ENCODE data around the gene NDUFS1. TPM values are rescaled to one million over a fixed set of nuclear protein-coding genes. Genes with fewer than 3 reads are reported as not detected.
A peak's percentile ranks its signal among the peaks of the same experiment; 100 is the strongest.

Gene NDUFS1
- total and polyA plus RNA-seq, 9 of the 15 experiments (the other 6 are each of a cell fraction or from before 2014, with no cell fraction given): 75.0 to 130 (median 91.5) TPM

DNA sequence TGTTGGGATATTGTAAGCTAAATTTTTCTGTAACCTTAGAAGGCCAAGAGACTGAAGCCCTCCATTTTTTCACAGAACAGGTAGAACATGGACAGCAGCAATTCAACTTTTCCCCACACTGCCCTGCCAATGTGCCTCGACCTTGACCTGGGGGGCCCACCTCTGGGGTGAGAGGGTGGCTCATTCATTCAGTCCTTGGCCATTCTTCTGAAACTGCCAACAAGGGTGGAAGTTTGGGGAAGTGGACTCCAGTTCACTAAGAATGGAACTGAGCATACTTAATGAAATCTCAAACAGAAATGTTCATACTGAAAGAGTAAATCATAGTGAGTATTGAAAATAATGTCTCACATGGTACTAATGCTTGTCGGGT is 1.5 kb upstream of the NDUFS1 start (continued):
- TF ChIP-seq, protein P1, sequence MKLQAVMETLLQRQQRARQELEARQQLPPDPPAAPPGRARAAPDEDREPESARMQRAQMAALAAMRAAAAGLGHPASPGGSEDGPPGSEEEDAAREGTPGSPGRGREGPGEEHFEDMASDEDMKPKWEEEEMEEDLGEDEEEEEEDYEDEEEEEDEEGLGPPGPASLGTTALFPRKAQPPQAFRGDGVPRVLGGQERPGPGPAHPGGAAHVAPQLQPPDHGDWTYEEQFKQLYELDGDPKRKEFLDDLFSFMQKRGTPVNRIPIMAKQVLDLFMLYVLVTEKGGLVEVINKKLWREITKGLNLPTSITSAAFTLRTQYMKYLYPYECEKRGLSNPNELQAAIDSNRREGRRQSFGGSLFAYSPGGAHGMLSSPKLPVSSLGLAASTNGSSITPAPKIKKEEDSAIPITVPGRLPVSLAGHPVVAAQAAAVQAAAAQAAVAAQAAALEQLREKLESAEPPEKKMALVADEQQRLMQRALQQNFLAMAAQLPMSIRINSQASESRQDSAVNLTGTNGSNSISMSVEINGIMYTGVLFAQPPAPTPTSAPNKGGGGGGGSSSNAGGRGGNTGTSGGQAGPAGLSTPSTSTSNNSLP (IDR thresholded peaks at IDR 0.05; ENCODE audit: borderline replicate concordance, low read depth, low read length): no peak

DNA sequence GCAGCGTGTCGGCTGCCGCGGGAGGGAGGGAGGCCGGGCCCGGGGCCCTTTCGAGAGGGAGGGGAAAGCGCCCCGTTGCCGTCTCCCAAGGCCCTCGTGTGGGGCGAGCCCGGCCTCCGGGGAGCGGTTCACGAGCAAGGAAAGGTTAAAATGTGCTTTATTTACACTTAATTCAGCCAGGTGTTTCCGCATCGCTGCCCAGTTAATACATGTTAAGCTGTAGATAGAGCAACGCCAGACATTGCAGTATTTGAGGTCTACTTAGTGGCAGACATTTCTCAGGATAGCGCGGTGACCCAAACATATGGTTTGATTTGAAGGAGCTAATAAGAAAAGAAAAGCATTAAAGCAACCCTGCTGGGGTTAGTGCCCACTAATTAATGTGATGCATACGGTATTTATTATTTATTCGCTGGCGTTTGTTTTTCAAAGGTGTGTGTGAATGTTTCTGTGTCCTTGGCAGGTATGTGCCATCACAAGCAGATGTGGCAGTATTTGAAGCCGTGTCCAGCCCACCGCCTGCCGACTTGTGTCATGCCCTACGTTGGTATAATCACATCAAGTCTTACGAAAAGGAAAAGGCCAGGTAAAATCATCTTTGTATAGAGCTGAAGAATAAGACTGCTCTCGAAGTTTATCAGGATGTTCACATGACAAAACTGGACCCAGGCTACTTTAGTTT is 1.0 kb upstream of the NDUFS1 start:
- Histone ChIP-seq H3K4me1 (replicated peaks in 1 of 2; ENCODE audit: control insufficient read depth in 2 of 2, insufficient read depth in 2 of 2, low read length in 2 of 2) (peaks cover 8 to 15% of the 10 kb centered on the region in 2 experiments; a peak in 4 of 5 replicates), H3K9me3 (replicated peaks; ENCODE audit: control insufficient read depth, insufficient read depth, low read depth, low read length) (no peaks in the 10 kb centered on the region; the same call in 1 of the 2 replicates), H3K79me2 (ENCODE audit: control insufficient read depth, insufficient read depth, low read length) (peaks cover 72% of the 10 kb centered on the region), H3K36me3 (ENCODE audit: control insufficient read depth, insufficient read depth, low read length) (peaks cover 58% of the 10 kb centered on the region), H2AFZ (ENCODE audit: low read depth, low read length) (peak overlapping the region; percentile 44), H3K27me3 (ENCODE audit: control insufficient read depth in 2 of 2, insufficient read depth in 2 of 2, low read length in 2 of 2) (no peaks in the 10 kb centered on the region), H3K9me1 (ENCODE audit: control insufficient read depth, insufficient read depth, low read length) (no peaks in the 10 kb centered on the region), H3K9ac (ENCODE audit: insufficient read depth in 1 of 2, low read depth in 2 of 2, low read length in 2 of 2) (peak overlapping the region; percentile 95), H3K4me2 (ENCODE audit: insufficient read depth, low read length) (peak overlapping the region; percentile 92), H3K27ac (ENCODE audit: extremely low read depth, low read depth, low read length) (peak overlapping the region; percentile 89), H4K20me1 (replicated peaks; ENCODE audit: control insufficient read depth, insufficient read depth, low read length) (no peaks in the 10 kb centered on the region), H3K4me3 (peak overlapping the region; percentile 81)
- POLR2A ChIA-PET: interaction anchor here (0.7 to 1.0 kb wide), 4 partner anchors 9 to 78 kb away, joined by 3 to 4 read pairs (median 4); no protein-coding TSS in a partner anchor
- DNase-seq (ENCODE audit: extremely low read depth in 1 of 4, low spot score in 3 of 4): peak; percentile 9 to 68 (median 67)
- no peak for FAIRE-seq
- CTCF ChIA-PET (ENCODE audit: low intra/inter-chr PET ratio): no interaction called here
- intact Hi-C loops (cut with micrococcal nuclease): loop anchor here (5.0 kb wide), 1 partner anchor 102 kb away; no protein-coding TSS in a partner anchor
- in situ Hi-C loops (cut with MboI): no loop called here
- WGBS (ENCODE audit: insufficient coverage, low coverage, missing lambda C conversion rate): 1% methylated on average over 10 of the region's 30 CpGs
- BruUV-seq (replicated peaks): TSS peak; percentile 70
- peak; percentile 72 for ATAC-seq
- peak; percentile 16 for TF ChIP-seq ZFX (CRISPR knock-in tag; IDR thresholded peaks at IDR 0.05)
- TF ChIP-seq NR2C2 (CRISPR knock-in tag; IDR thresholded peaks at IDR 0.05): no peak
- peak; percentile 13 for TF ChIP-seq NR2C2 (tag; IDR thresholded peaks at IDR 0.05)
- TF ChIP-seq PPARD (CRISPR knock-in tag; IDR thresholded peaks at IDR 0.05): no peak
- TF ChIP-seq RBFOX2 (IDR thresholded peaks at IDR 0.05; ENCODE audit: low read depth, low read length): peak; percentile 76
- TF ChIP-seq CHD1 (IDR thresholded peaks at IDR 0.05; ENCODE audit: low read length): peak; percentile 43
- no peak; a peak in 1 of 4 replicates for TF ChIP-seq HDAC1 (IDR thresholded peaks at IDR 0.05)
- TF ChIP-seq, protein P1 (IDR thresholded peaks at IDR 0.05; ENCODE audit: borderline replicate concordance, low read depth, low read length): no peak
- TF ChIP-seq, protein P2, sequence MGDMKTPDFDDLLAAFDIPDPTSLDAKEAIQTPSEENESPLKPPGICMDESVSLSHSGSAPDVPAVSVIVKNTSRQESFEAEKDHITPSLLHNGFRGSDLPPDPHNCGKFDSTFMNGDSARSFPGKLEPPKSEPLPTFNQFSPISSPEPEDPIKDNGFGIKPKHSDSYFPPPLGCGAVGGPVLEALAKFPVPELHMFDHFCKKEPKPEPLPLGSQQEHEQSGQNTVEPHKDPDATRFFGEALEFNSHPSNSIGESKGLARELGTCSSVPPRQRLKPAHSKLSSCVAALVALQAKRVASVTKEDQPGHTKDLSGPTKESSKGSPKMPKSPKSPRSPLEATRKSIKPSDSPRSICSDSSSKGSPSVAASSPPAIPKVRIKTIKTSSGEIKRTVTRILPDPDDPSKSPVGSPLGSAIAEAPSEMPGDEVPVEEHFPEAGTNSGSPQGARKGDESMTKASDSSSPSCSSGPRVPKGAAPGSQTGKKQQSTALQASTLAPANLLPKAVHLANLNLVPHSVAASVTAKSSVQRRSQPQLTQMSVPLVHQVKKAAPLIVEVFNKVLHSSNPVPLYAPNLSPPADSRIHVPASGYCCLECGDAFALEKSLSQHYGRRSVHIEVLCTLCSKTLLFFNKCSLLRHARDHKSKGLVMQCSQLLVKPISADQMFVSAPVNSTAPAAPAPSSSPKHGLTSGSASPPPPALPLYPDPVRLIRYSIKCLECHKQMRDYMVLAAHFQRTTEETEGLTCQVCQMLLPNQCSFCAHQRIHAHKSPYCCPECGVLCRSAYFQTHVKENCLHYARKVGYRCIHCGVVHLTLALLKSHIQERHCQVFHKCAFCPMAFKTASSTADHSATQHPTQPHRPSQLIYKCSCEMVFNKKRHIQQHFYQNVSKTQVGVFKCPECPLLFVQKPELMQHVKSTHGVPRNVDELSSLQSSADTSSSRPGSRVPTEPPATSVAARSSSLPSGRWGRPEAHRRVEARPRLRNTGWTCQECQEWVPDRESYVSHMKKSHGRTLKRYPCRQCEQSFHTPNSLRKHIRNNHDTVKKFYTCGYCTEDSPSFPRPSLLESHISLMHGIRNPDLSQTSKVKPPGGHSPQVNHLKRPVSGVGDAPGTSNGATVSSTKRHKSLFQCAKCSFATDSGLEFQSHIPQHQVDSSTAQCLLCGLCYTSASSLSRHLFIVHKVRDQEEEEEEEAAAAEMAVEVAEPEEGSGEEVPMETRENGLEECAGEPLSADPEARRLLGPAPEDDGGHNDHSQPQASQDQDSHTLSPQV (IDR thresholded peaks at IDR 0.05): 0 out of 2 replicates have a peak, but pooled peaks have one; percentile 16
- TF ChIP-seq ZNF217 (CRISPR knock-in tag; IDR thresholded peaks at IDR 0.05): no peak

Measured in K562 (cell line).